Measurements from ENCODE around the gene CLMP. TPM values are rescaled to one million over a fixed set of nuclear protein-coding genes. Genes with fewer than 3 reads are reported as not detected.

Gene CLMP
- total RNA-seq, 2 experiments from 2014 or later, result 0.06 to 0.19 TPM

- Histone ChIP-seq H3K36me3 (ENCODE audit: insufficient read depth, low read length) (no peaks in the 10 kb centered on the region), H3K9me3 (ENCODE audit: control insufficient read depth in 1 of 2, insufficient read depth in 1 of 2, low read length in 2 of 2) (no peaks in the 10 kb centered on the region), H3K4me3 (ENCODE audit: low read length) (no peak overlapping the region), H3K4me1 (ENCODE audit: insufficient read depth, low read length) (no peaks in the 10 kb centered on the region), H3K27ac (ENCODE audit: low read depth in 1 of 2, low read length in 2 of 2) (no peak overlapping the region), H3K27me3 (ENCODE audit: control insufficient read depth in 1 of 2, insufficient read depth in 2 of 2, low read length in 2 of 2) (no peaks in the 10 kb centered on the region)
- no peaks in the 10 kb centered on the region for H3K27me3 Mint-ChIP-seq
- no peaks in the 10 kb centered on the region for H3K36me3 Mint-ChIP-seq (ENCODE audit: low read depth)
- intact Hi-C loops (cut with DNase I, micrococcal nuclease), result no loop called here
- H3K4me1 Mint-ChIP-seq (ENCODE audit: low read depth), result no peaks in the 10 kb centered on the region
- ChIA-PET CTCF (no interaction called here), POLR2A (no interaction called here)
- TF ChIP-seq CTCF (IDR thresholded peaks at IDR 0.05), result no peak
- no peaks in the 10 kb centered on the region for H3K9me3 Mint-ChIP-seq
- DNase-seq, result no peak
- H3K4me3 Mint-ChIP-seq, result no peak overlapping the region
- ATAC-seq (ENCODE audit: poor library complexity), result no peak
- H3K27ac Mint-ChIP-seq, result no peak overlapping the region
These were observed 155.0 kb downstream of the CLMP start for GRCh38 chr11:123040111-123040432.

DNA sequence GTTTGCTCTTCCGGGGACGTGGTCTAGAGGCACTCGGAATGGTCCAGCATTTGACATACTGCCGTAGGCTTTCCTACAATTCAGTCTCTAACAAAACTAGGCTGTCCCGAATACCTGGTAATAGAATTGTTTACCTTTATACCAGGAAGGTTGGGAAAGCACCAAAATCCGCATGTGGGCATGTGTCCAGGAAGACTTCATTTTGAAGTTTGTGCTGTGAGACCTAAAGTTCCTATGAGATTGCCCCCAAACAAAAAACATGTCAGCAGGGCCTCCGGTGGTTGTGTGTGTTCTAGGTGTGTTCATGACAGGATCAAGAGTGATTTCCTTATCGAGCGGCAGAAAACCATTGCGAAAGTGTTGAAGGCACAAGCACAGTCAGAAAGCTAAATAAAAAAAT is 159.2 kb downstream of the CLMP start:
- Mint-ChIP-seq H3K27ac (no peak overlapping the region), H3K9me3 (no peaks in the 10 kb centered on the region), H3K4me1 (ENCODE audit: low read depth) (no peaks in the 10 kb centered on the region), H3K27me3 (no peaks in the 10 kb centered on the region), H3K4me3 (no peak overlapping the region), H3K36me3 (ENCODE audit: low read depth) (no peaks in the 10 kb centered on the region)
- CTCF ChIA-PET, result no interaction called here
- no peak for TF ChIP-seq CTCF (IDR thresholded peaks at IDR 0.05)
- H3K4me1 ChIP-seq (ENCODE audit: insufficient read depth, low read length), result no peaks in the 10 kb centered on the region
- no peak overlapping the region for H3K4me3 ChIP-seq (ENCODE audit: low read length)
- POLR2A ChIA-PET, result no interaction called here
- no peaks in the 10 kb centered on the region for H3K27me3 ChIP-seq (ENCODE audit: control insufficient read depth in 1 of 2, insufficient read depth in 2 of 2, low read length in 2 of 2)
- H3K27ac ChIP-seq (ENCODE audit: low read depth in 1 of 2, low read length in 2 of 2), result no peak overlapping the region
- no peaks in the 10 kb centered on the region for H3K36me3 ChIP-seq (ENCODE audit: insufficient read depth, low read length)
- DNase-seq (no peak), ATAC-seq (ENCODE audit: poor library complexity) (no peak)
- no peaks in the 10 kb centered on the region for H3K9me3 ChIP-seq (ENCODE audit: control insufficient read depth in 1 of 2, insufficient read depth in 1 of 2, low read length in 2 of 2)
- intact Hi-C loops (cut with DNase I, micrococcal nuclease), result no loop called here

GRCh38 chr11:123034597-123034996 is 160.5 kb downstream of the CLMP start:
- Mint-ChIP-seq H3K27ac (no peak overlapping the region), H3K27me3 (no peaks in the 10 kb centered on the region), H3K4me3 (no peak overlapping the region), H3K36me3 (ENCODE audit: low read depth) (no peaks in the 10 kb centered on the region), H3K9me3 (no peaks in the 10 kb centered on the region), H3K4me1 (ENCODE audit: low read depth) (no peaks in the 10 kb centered on the region)
- POLR2A ChIA-PET, result interaction anchor here (1.5 kb wide), 1 partner anchor 37 kb away, joined by 3 read pairs; no protein-coding TSS in a partner anchor
- intact Hi-C loops (cut with DNase I, micrococcal nuclease), result no loop called here
- H3K9me3 ChIP-seq (ENCODE audit: control insufficient read depth in 1 of 2, insufficient read depth in 1 of 2, low read length in 2 of 2), result no peaks in the 10 kb centered on the region
- no peaks in the 10 kb centered on the region for H3K36me3 ChIP-seq (ENCODE audit: insufficient read depth, low read length)
- no peak overlapping the region for H3K27ac ChIP-seq (ENCODE audit: low read depth in 1 of 2, low read length in 2 of 2)
- no peak overlapping the region for H3K4me3 ChIP-seq (ENCODE audit: low read length)
- DNase-seq (no peak), ATAC-seq (ENCODE audit: poor library complexity) (no peak)
- CTCF ChIA-PET, result interaction anchor here (2.0 kb wide), 1 partner anchor 12 kb away, joined by 5 read pairs; no protein-coding TSS in a partner anchor
- no peaks in the 10 kb centered on the region for H3K4me1 ChIP-seq (ENCODE audit: insufficient read depth, low read length)
- H3K27me3 ChIP-seq (ENCODE audit: control insufficient read depth in 1 of 2, insufficient read depth in 2 of 2, low read length in 2 of 2), result no peaks in the 10 kb centered on the region
- TF ChIP-seq CTCF (IDR thresholded peaks at IDR 0.05), result no peak
